Psoas muscle (tissue), 8 donors: Measurements from ENCODE around the gene NHP2. TPM values are rescaled to one million over a fixed set of nuclear protein-coding genes. Genes with fewer than 3 reads are reported as not detected.
A peak's percentile ranks its signal among the peaks of the same experiment; 100 is the strongest.

Experiments
- ATAC-seq, 4 donors: fragments of 200-7000 bp; cut with Tn5 transposase; one replicate each; pipeline ENCODE4 v1.9.1; 2020; ENCODE audit warnings: moderate library complexity in 3 of 4, mild to moderate bottlenecking in 2 of 4
- DNase-seq, 2 donors: peaks; one replicate each; pipeline ENCODE4 v3.0.0-alpha.2; 2020
- H3K27ac ChIP-seq: fragments of 200-600 bp; one replicate; pipeline ENCODE4 v1.8.0; 2022
- H3K27me3 ChIP-seq, 3 donors: fragments of 200-600 bp in 1 of 3; one replicate each; pipeline versions ENCODE4 v1.6.1 to v1.8.0; 2013 to 2022; ENCODE audit warnings: low read length in 2 of 3, mild to moderate bottlenecking in 2 of 3, moderate library complexity in 1 of 3; ENCODE audit not compliant: insufficient read depth in 3 of 3
- H3K36me3 ChIP-seq, 2 donors: fragments of 200-600 bp in 1 of 2; one replicate each; pipeline versions ENCODE4 v1.6.1 to v1.8.0; 2013 to 2022; ENCODE audit warnings: low read depth in 1 of 2, mild to moderate bottlenecking in 1 of 2, moderate library complexity in 1 of 2; ENCODE audit not compliant: insufficient read depth in 1 of 2
- H3K4me1 ChIP-seq: fragments of 200-600 bp; one replicate; pipeline ENCODE4 v1.8.0; 2022
- H3K4me3 ChIP-seq: fragments of 200-600 bp; one replicate; pipeline ENCODE4 v1.8.0; 2022; ENCODE audit warnings: mild to moderate bottlenecking
- H3K9me3 ChIP-seq: fragments of 200-600 bp; one replicate; pipeline ENCODE4 v1.8.0; 2022
- WGBS, 3 donors: extraction: QIAGEN DNeasy Blood & Tissue Kit; methylation state at CpG; one replicate each; pipeline versions ENCODE4 v1.1.6 to v1.1.7; 2013; 5-methylcytosine and 5-hydroxymethylcytosine counted together
- intact Hi-C, 2 donors: fragments of 100-400 bp; cut with DNase I; formaldehyde crosslinking; loops; one replicate each; pipeline versions ENCODE4 v1.11.0 to v1.14.2; 2022
- polyA plus RNA-seq, 3 donors: library from polyadenylated mRNA; stranded (reverse); fragments of 200-250 nt; gene quantifications; one replicate each; pipeline ENCODE4 v1.2.3, GENCODE V29; 2013
- total RNA-seq, 4 donors: library from RNA; stranded (reverse); fragmentation: NEBNext Ultra II Directional in 2 of 4; extraction: Animal tissue kit (Norgen Biotek cat#: 25700) in 2 of 4; gene quantifications; one replicate each; pipeline versions ENCODE4 v1.2.1 to v1.2.4, GENCODE V29; 2021 to 2023
- TF ChIP-seq, protein P1 (sequence below): fragments of 200-600 bp; IDR thresholded peaks from one replicate; pipeline ENCODE4 v1.8.0; 2022; ENCODE audit warnings: antibody characterized with exemption
- donor health status: healthy with polysubstance abuse.
- donor health status: DM: no; HTN: no; CAD: no; lungs with moderate emphysema.
- donor health status: Bipolar disorder and iron deficiency.
- donor health status: healthy.
- donor health status: DM: yes; HTN: yes; CAD: no.
- donor health status: DM: no; HTN: no; CAD: no.
- donor health status: DM: no; HTN: no; CAD: no.
- donor health status: DM: yes; HTN: yes; CAD: no.

The NHP2 gene
- total and polyA plus RNA-seq, 7 donors: 86.9 to 301 (median 131) TPM

DNA sequence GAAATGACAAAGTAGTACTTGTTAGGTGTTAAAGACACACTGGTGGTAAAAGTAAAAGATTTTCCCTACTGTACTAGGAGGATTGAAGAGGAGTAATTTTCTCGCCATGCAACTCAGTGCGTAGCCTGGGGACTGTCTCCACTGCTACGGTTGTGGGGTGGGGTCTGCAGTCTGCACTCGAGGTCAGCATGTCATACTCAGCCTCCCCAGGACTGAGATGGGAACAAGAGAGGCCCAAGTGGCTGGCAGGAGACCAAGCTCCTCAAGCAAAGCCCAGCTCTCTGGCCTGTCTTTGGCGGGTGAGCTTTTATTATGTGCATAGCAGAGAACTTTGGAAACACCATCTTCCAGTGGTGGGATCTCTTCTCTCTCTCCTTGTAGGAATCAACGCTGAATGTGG, 10.4 kb downstream of the NHP2 start:
- Histone ChIP-seq H3K36me3 (peaks cover 3 to 99% of the 10 kb centered on the region in 2 donors), H3K4me1 (peaks cover 20% of the 10 kb centered on the region), H3K27me3 (no peaks in the 10 kb centered on the region), H3K4me3 (no peak overlapping the region), H3K9me3 (no peaks in the 10 kb centered on the region), H3K27ac (peak overlapping the region; percentile 82)
- WGBS, 3 donors: 57 to 61% (median 58%) methylated on average over 6 of the region's 6 CpGs
- ATAC-seq: no peak
- TF ChIP-seq, protein P1, sequence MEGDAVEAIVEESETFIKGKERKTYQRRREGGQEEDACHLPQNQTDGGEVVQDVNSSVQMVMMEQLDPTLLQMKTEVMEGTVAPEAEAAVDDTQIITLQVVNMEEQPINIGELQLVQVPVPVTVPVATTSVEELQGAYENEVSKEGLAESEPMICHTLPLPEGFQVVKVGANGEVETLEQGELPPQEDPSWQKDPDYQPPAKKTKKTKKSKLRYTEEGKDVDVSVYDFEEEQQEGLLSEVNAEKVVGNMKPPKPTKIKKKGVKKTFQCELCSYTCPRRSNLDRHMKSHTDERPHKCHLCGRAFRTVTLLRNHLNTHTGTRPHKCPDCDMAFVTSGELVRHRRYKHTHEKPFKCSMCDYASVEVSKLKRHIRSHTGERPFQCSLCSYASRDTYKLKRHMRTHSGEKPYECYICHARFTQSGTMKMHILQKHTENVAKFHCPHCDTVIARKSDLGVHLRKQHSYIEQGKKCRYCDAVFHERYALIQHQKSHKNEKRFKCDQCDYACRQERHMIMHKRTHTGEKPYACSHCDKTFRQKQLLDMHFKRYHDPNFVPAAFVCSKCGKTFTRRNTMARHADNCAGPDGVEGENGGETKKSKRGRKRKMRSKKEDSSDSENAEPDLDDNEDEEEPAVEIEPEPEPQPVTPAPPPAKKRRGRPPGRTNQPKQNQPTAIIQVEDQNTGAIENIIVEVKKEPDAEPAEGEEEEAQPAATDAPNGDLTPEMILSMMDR: no peak
- intact Hi-C loops: no loop called here
- no peak for DNase-seq

GRCh38 chr5:178142642-178143041, 11.0 kb downstream of the NHP2 start:
- intact Hi-C loops: no loop called here
- TF ChIP-seq, protein P1: no peak
- 79 to 85% (median 82%) methylated on average over 20 of the region's 20 CpGs for WGBS, 3 donors
- no peaks in the 10 kb centered on the region for H3K27me3 ChIP-seq
- peaks cover 20% of the 10 kb centered on the region for H3K4me1 ChIP-seq
- H3K9me3 ChIP-seq: no peaks in the 10 kb centered on the region
- H3K4me3 ChIP-seq: no peak overlapping the region
- H3K36me3 ChIP-seq: peaks cover 3 to 99% of the 10 kb centered on the region in 2 donors
- H3K27ac ChIP-seq: no peak overlapping the region
- ATAC-seq: no peak
- DNase-seq: no peak

DNA sequence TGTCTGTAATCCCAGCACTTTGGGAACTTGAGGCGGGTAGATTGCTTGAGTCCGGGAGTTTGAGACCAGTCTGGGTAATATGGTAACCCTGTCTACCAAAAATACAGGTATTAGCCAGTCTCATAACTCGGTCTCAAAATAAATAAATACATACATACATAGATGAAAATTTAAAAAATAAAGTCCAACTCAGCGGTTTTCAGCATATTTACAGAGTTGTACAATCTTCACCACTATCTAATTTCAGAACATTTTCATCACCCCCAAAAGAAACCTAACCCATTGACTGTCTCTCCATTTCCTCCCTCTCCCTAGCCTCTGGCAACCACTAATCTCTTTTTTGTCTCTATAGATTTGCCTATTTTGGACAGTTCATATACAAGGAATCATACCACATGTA, 12.1 kb downstream of the NHP2 start:
- ATAC-seq: no peak

DNA sequence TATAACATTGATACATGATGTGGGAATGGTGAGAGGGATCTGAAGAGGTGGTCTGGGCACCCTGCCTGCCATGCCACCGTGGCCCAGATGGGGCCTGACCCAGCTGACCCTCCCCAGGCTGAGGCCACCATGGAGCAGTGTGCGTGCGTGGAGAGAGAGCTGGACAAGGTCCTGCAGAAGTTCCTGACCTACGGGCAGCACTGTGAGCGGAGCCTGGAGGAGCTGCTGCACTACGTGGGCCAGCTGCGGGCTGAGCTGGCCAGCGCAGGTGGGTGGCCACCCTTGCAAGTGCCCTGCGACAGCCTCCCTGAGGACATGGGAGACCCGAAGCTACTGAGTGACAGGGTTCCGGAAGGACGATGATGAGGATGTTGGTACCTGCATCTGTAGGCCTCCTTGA, 15.7 kb downstream of the NHP2 start:
- TF ChIP-seq, protein P1: no peak

More for the DNA sequence above, 12.1 kb downstream of the NHP2 start:
- H3K36me3 ChIP-seq: peaks cover 3 to 96% of the 10 kb centered on the region in 2 donors
- H3K4me1 ChIP-seq: peaks cover 20% of the 10 kb centered on the region
- WGBS, 3 donors: 96 to 97% (median 97%) methylated on average over 4 of the region's 4 CpGs
- intact Hi-C loops: no loop called here
- TF ChIP-seq, protein P1: no peak
- no peaks in the 10 kb centered on the region for H3K9me3 ChIP-seq
- no peak overlapping the region for H3K27ac ChIP-seq
- no peaks in the 10 kb centered on the region for H3K27me3 ChIP-seq
- H3K4me3 ChIP-seq: no peak overlapping the region
- no peak for DNase-seq

GRCh38 chr5:178136990-178137389, 16.7 kb downstream of the NHP2 start:
- Histone ChIP-seq H3K36me3 (peaks cover 4 to 79% of the 10 kb centered on the region in 2 donors), H3K4me3 (no peak overlapping the region), H3K27ac (no peak overlapping the region), H3K27me3 (no peaks in the 10 kb centered on the region), H3K9me3 (no peaks in the 10 kb centered on the region), H3K4me1 (peaks cover 1% of the 10 kb centered on the region)
- TF ChIP-seq, protein P1: no peak
- peak in 1 of 2 donors; percentile 35 for DNase-seq
- intact Hi-C loops: no loop called here
- no peak for ATAC-seq
- 77 to 91% (median 79%) methylated on average over 10 of the region's 10 CpGs for WGBS, 3 donors

More for the DNA sequence above, 15.7 kb downstream of the NHP2 start:
- Histone ChIP-seq H3K36me3 (peaks cover 4 to 89% of the 10 kb centered on the region in 2 donors), H3K9me3 (no peaks in the 10 kb centered on the region), H3K4me1 (peaks cover 2% of the 10 kb centered on the region), H3K27me3 (no peaks in the 10 kb centered on the region), H3K4me3 (no peak overlapping the region), H3K27ac (no peak overlapping the region)
- ATAC-seq (no peak), DNase-seq (no peak)
- intact Hi-C loops: no loop called here
- 86 to 91% (median 88%) methylated on average over 12 of the region's 12 CpGs for WGBS, 3 donors
